Smooth muscle cell (in vitro differentiated cells): ENCODE results near the gene CLN6. TPM values are rescaled to one million over a fixed set of nuclear protein-coding genes. Genes with fewer than 3 reads are reported as not detected.

Experiments used
- DNase-seq: peaks from one replicate; lab custom pipeline; 2025; ENCODE audit not compliant: unreplicated experiment; lab: John Stamatoyannopoulos, UW
- H2AFZ ChIP-seq: fragments of 200-600 bp; sonication (generic); 2 replicates; pipeline ENCODE4 v1.6.0; 2016; ENCODE audit warnings: antibody characterized with exemption, low read depth, mild to moderate bottlenecking
- H3F3A ChIP-seq: fragments of 200-600 bp; sonication (generic); 2 replicates; pipeline ENCODE4 v1.6.0; 2017; ENCODE audit warnings: antibody characterized with exemption, low read depth
- H3K27ac ChIP-seq: fragments of 200-600 bp; sonication (generic); 2 replicates; pipeline ENCODE4 v1.5.1; 2016; ENCODE audit warnings: low read depth, mild to moderate bottlenecking
- H3K27me3 ChIP-seq: fragments of 200-600 bp; sonication (generic); 2 replicates; pipeline ENCODE4 v1.6.1; 2016; ENCODE audit warnings: low read depth, mild to moderate bottlenecking
- H3K36me3 ChIP-seq: fragments of 200-600 bp; sonication (generic); 2 replicates; pipeline ENCODE4 v1.5.1; 2016; ENCODE audit warnings: low read depth
- H3K4me1 ChIP-seq: fragments of 200-600 bp; sonication (generic); 2 replicates; pipeline ENCODE4 v1.5.1; 2016; ENCODE audit warnings: low read depth
- H3K4me2 ChIP-seq: fragments of 200-600 bp; sonication (generic); 2 replicates; pipeline ENCODE4 v1.6.0; 2016; ENCODE audit warnings: mild to moderate bottlenecking
- H3K4me3 ChIP-seq: fragments of 200-600 bp; sonication (generic); 2 replicates; pipeline ENCODE4 v1.5.1; 2016; ENCODE audit warnings: mild to moderate bottlenecking
- H3K79me2 ChIP-seq: fragments of 200-600 bp; sonication (generic); 2 replicates; pipeline ENCODE4 v1.6.0; 2016; ENCODE audit warnings: low read depth, mild to moderate bottlenecking
- H3K9ac ChIP-seq: fragments of 200-600 bp; sonication (generic); 2 replicates; pipeline ENCODE4 v1.6.0; 2016; ENCODE audit warnings: low read depth
- H3K9me3 ChIP-seq: fragments of 200-600 bp; sonication (generic); replicated peaks from 2 replicates; pipeline ENCODE4 v1.5.1; 2016; ENCODE audit warnings: low read depth
- H4K20me1 ChIP-seq: fragments of 200-600 bp; sonication (generic); 2 replicates; pipeline ENCODE4 v1.6.0; 2016; ENCODE audit warnings: low read depth
- WGBS: methylation state at CpG from one replicate; pipeline ENCODE4 v1.1.7; 2016; ENCODE audit warnings: low lambda C conversion rate; 5-methylcytosine and 5-hydroxymethylcytosine counted together
- polyA plus RNA-seq: library from polyadenylated mRNA; unstranded; fragments of >200 nt; fragmentation: Nextera tagmentation; extraction: Ambion mirVana; gene quantifications from 2 replicates; pipeline ENCODE4 v1.2.1, GENCODE V29; 2016
- total RNA-seq: library from RNA; depleted of rRNA; stranded (reverse); fragments of >200 nt; gene quantifications from 2 replicates; pipeline ENCODE4 v1.2.3, GENCODE V29; 2014
- TF ChIP-seq, protein P1 (sequence below): fragments of 200-600 bp; sonication (generic); IDR thresholded peaks from 2 replicates; pipeline ENCODE4 v1.5.1; 2017; ENCODE audit warnings: borderline replicate concordance, mild to moderate bottlenecking, antibody characterized with exemption; ENCODE audit not compliant: insufficient read depth, poor library complexity, severe bottlenecking

CLN6 gene
- total and polyA plus RNA-seq, 2 experiments from 2014 or later: 2.5 to 15.2 TPM

DNA sequence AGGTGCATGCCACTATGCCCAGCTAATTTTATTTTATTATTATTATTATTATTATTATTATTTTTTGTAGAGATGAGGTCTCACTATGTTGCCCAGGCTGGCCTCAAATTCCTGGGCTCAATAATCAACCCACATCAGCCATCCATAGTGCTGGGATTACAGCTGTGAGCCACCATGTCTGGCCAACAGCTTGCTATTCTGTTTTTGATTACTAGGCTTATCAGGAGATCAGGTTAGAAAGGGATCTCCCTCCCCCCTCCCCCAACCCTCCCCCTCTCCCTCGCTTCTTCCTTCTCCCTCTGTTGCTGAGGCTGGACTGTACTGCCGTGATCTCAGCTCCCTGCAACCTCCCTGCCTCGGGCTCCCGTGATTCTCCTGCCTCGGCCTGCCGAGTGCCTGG lies 8.6 kb downstream of the CLN6 start:
- Histone ChIP-seq H3K27me3 (no peaks in the 10 kb centered on the region), H4K20me1 (no peaks in the 10 kb centered on the region), H3K9me3 (no peaks in the 10 kb centered on the region), H3K27ac (no peak overlapping the region), H2AFZ (no peak overlapping the region), H3F3A (no peaks in the 10 kb centered on the region), H3K4me1 (no peaks in the 10 kb centered on the region), H3K79me2 (peaks cover 30% of the 10 kb centered on the region), H3K4me3 (no peak overlapping the region), H3K36me3 (no peaks in the 10 kb centered on the region), H3K4me2 (no peak overlapping the region), H3K9ac (no peak overlapping the region)
- TF ChIP-seq, protein P1, sequence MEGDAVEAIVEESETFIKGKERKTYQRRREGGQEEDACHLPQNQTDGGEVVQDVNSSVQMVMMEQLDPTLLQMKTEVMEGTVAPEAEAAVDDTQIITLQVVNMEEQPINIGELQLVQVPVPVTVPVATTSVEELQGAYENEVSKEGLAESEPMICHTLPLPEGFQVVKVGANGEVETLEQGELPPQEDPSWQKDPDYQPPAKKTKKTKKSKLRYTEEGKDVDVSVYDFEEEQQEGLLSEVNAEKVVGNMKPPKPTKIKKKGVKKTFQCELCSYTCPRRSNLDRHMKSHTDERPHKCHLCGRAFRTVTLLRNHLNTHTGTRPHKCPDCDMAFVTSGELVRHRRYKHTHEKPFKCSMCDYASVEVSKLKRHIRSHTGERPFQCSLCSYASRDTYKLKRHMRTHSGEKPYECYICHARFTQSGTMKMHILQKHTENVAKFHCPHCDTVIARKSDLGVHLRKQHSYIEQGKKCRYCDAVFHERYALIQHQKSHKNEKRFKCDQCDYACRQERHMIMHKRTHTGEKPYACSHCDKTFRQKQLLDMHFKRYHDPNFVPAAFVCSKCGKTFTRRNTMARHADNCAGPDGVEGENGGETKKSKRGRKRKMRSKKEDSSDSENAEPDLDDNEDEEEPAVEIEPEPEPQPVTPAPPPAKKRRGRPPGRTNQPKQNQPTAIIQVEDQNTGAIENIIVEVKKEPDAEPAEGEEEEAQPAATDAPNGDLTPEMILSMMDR: no peak
- no peak for DNase-seq
- WGBS: 100% methylated on average over 4 of the region's 6 CpGs

DNA sequence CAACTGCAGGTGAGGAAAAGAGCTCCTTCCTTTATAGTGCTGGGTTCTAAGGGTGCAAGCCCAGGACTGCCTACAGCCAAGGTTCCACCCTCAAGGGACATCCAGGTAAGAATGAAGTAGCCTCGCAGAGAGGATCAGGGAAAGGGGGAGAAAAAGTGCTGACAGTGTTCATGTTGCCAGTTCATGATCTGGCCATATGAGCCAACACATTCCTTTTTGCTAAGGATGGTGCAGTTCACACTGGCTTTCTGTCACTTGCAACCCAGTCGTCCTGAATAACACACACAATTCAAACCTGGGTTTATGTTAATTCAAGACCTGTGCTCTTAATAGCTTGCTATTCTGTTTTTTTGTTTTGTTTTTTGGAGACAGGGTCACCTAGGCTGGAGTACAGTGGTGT lies 9.0 kb downstream of the CLN6 start:
- Histone ChIP-seq H3K4me2 (no peak overlapping the region), H2AFZ (no peak overlapping the region), H3K79me2 (peaks cover 25% of the 10 kb centered on the region), H3K36me3 (no peaks in the 10 kb centered on the region), H3K9me3 (no peaks in the 10 kb centered on the region), H3K4me1 (no peaks in the 10 kb centered on the region), H3K27me3 (no peaks in the 10 kb centered on the region), H3K4me3 (no peak overlapping the region), H3K27ac (no peak overlapping the region), H3K9ac (no peak overlapping the region), H3F3A (no peaks in the 10 kb centered on the region), H4K20me1 (no peaks in the 10 kb centered on the region)
- TF ChIP-seq, protein P1: no peak
- no peak for DNase-seq
- 100% methylated on average over 2 of the region's 2 CpGs for WGBS

DNA sequence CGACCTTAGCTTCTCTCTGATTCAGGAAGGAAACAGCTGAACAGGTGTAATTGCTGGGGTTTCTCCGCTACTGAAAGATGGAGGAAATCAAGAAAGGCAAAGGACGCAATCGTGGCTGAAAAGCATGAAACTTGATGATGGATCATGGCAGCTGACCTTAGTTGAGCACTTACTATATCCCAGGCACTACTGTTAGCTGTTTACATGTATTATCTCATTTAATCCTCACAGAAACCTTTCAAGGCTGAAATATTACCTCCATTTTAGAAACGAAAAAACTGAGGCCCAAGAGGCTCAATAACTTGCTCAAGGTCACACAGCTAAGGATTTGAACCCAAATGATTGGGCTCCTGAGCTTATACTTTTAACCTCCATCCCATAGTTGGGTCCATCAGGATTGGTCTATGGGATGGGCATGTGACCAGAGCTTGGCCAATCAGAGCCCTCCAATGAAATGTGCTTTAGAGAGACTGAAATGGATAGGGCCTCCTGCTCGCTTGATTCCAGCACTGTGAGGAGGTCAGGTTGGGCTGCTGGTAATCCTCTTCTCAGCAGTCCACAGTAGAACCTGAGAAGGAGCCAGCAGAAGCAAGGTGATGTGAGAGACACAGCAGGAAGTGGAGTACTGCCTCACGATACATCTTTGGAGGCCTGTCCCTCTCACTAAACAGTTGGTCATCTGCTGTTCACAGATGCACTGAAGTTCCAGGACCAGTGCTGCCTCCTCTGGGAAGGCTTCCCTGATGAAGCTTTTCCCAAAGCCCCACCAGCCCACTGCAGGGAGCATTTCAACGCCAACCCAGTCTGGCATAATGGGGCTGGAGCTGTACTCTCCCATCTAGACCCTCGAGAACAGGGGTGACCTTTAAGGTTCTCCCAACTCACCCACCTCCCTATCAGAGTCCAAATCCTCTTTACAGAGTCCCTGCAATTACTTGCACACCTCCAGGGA lies 10.4 kb downstream of the CLN6 start:
- H2AFZ ChIP-seq: no peak overlapping the region
- no peaks in the 10 kb centered on the region for H3F3A ChIP-seq
- H3K79me2 ChIP-seq: peaks cover 25% of the 10 kb centered on the region
- no peak for DNase-seq
- no peaks in the 10 kb centered on the region for H3K9me3 ChIP-seq
- H4K20me1 ChIP-seq: no peaks in the 10 kb centered on the region
- no peaks in the 10 kb centered on the region for H3K27me3 ChIP-seq
- H3K4me3 ChIP-seq: no peak overlapping the region
- 96% methylated on average over 9 of the region's 9 CpGs for WGBS
- H3K9ac ChIP-seq: no peak overlapping the region
- H3K4me2 ChIP-seq: no peak overlapping the region
- no peak overlapping the region for H3K27ac ChIP-seq
- TF ChIP-seq, protein P1: no peak
- H3K4me1 ChIP-seq: no peaks in the 10 kb centered on the region
- no peaks in the 10 kb centered on the region for H3K36me3 ChIP-seq

DNA sequence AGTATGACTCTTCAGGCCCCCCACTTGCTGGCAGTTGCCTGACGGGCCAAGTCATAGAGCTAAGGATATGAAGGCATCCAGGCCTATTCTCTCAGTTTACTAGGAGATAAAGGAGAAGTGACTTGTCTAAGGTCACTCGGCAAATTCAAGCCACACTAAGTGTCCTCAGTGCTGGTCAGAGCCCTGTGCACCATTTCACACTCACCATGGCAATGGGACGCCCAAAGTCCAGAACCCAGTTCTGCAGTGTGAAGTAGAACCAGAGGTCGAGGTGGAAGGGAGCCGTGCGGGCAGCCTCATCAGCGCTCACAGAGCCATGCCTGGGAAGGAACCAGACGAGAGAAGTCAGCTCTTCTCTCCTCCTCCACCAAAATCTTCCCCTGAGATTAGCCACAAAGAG lies 11.2 kb downstream of the CLN6 start:
- 93% methylated on average over 8 of the region's 8 CpGs for WGBS
- Histone ChIP-seq H3K27me3 (no peaks in the 10 kb centered on the region), H3F3A (no peaks in the 10 kb centered on the region), H3K4me1 (no peaks in the 10 kb centered on the region), H3K27ac (no peak overlapping the region), H3K9me3 (no peaks in the 10 kb centered on the region), H3K4me3 (no peak overlapping the region), H4K20me1 (no peaks in the 10 kb centered on the region), H3K36me3 (no peaks in the 10 kb centered on the region), H3K4me2 (no peak overlapping the region), H3K9ac (no peak overlapping the region), H3K79me2 (peaks cover 23% of the 10 kb centered on the region), H2AFZ (no peak overlapping the region)
- TF ChIP-seq, protein P1: no peak
- no peak for DNase-seq
